Ovary (tissue), 9 donors: ENCODE measurements around the gene CCR8. TPM values are rescaled to one million over a fixed set of nuclear protein-coding genes. Genes with fewer than 3 reads are reported as not detected.

Experiments used
- DNase-seq, 5 donors: peaks; one replicate each; pipeline ENCODE4 v3.0.0-alpha.2; 2019 to 2020
- H3K27ac ChIP-seq, 2 donors: fragments of 200-600 bp; one replicate each; pipeline versions ENCODE4 v1.5.1 to v1.8.0; 2019 to 2022
- H3K27me3 ChIP-seq: fragments of 200-600 bp; one replicate; pipeline ENCODE4 v1.8.0; 2022
- H3K36me3 ChIP-seq: fragments of 200-600 bp; sonication (generic); one replicate; pipeline ENCODE4 v1.5.1; 2019
- H3K4me1 ChIP-seq: one replicate; pipeline ENCODE4 v1.8.1; 2013; ENCODE audit warnings: mild to moderate bottlenecking, moderate library complexity; ENCODE audit not compliant: insufficient read depth
- H3K4me3 ChIP-seq: fragments of 200-600 bp; sonication (generic); one replicate; pipeline ENCODE4 v1.5.1; 2017
- H3K9me3 ChIP-seq, 2 donors: fragments of 200-600 bp in 1 of 2; sonication (generic) in 1 of 2; one replicate each; pipeline versions ENCODE4 v1.5.1 to v1.8.1; 2013 to 2019; ENCODE audit warnings: mild to moderate bottlenecking in 1 of 2, moderate library complexity in 1 of 2
- CTCF ChIP-seq, 3 donors: fragments of 450-650 bp in 2 of 3; fragments of 200-600 bp in 1 of 3; IDR thresholded peaks; one replicate each; pipeline versions ENCODE4 v1.5.1 to v1.8.0; 2016 to 2022; ENCODE audit warnings: antibody characterized with exemption in 3 of 3, mild to moderate bottlenecking in 1 of 3
- EP300 ChIP-seq: sonication (generic); formaldehyde crosslinking; IDR thresholded peaks from one replicate; pipeline ENCODE4 v1.6.1; 2017; ENCODE audit warnings: antibody characterized with exemption
- POLR2A ChIP-seq: fragments of 450-650 bp; IDR thresholded peaks from one replicate; pipeline ENCODE4 v1.6.1; 2017; ENCODE audit warnings: antibody characterized with exemption, mild to moderate bottlenecking, moderate library complexity
- WGBS, 3 donors: extraction: QIAGEN DNeasy Blood & Tissue Kit in 1 of 3; methylation state at CpG; one replicate each; pipeline versions ENCODE4 v1.1.5 to v1.1.7; 2013 to 2017; 5-methylcytosine and 5-hydroxymethylcytosine counted together
- intact Hi-C, 4 donors: fragments of 100-400 bp; cut with DNase I; formaldehyde crosslinking; loops; one replicate each; pipeline versions ENCODE4 v1.11.0 to v1.15.1; 2022 to 2023
- polyA plus RNA-seq, 2 donors: library from polyadenylated mRNA; stranded (reverse); fragments of 200-250 nt in 1 of 2; fragments of 350-450 nt in 1 of 2; fragmentation: Illumina TruSeq in 1 of 2; extraction: RNeasy Lipid Tissue Mini Kit (QIAGEN cat#74804) in 1 of 2; gene quantifications; one replicate each; pipeline ENCODE4 v1.2.3, GENCODE V29; 2013 to 2014
- total RNA-seq, 7 donors: library from RNA; depleted of rRNA in 2 of 7; stranded (reverse); fragments of >200 nt in 2 of 7; fragmentation: NEBNext Ultra II Directional in 3 of 7; extraction: Animal tissue kit (Norgen Biotek cat#: 25700) in 3 of 7; gene quantifications; one replicate each; pipeline versions ENCODE4 v1.1.0 to v1.2.4, GENCODE V29; 2016 to 2023
- donor health status: DM: no; HTN: no; CAD: no; lungs with moderate emphysema.
- donor health status: DM: no; HTN: no; CAD: no.
- donor health status: Bipolar disorder and iron deficiency.
- donor health status: DM: yes; HTN: yes; CAD: no.
- donor health status: DM: no; HTN: no; CAD: no.
- donor health status: DM: yes; HTN: yes; CAD: no.

CCR8 gene
- total and polyA plus RNA-seq, 9 donors: 0.23 TPM; not detected in 8

DNA sequence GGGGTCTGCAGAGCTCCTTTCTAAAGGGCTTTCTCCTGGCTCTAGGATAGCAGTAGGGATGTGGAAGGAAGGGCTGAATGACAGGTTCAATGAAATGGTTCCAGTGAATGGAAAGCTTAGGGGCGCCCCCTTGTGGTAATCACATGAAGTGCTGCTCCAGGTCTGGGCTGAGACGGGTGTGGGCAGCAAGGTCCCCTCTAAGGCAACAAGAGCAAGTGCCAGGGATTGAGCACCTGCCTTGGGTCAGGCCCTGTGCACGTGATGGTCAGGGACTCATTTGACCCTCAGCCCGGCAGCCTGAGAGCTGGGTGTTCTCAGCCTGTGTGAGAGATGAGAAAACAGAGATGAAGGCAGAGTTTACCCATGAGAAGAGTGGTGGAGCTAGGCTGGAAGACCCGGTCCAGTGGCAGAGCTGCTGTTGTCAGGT lies 37.6 kb upstream of the CCR8 start:
- peak; percentile 58 to 75 (median 71) for TF ChIP-seq CTCF (IDR thresholded peaks at IDR 0.05)
- TF ChIP-seq EP300: no peak
- TF ChIP-seq POLR2A: no peak
- WGBS, 3 donors: 18 to 24% (median 20%) methylated on average over 5 of the region's 5 CpGs
- Histone ChIP-seq H3K36me3 (no peaks in the 10 kb centered on the region), H3K4me1 (no peaks in the 10 kb centered on the region), H3K27ac (no peak overlapping the region), H3K4me3 (no peak overlapping the region), H3K9me3 (no peaks in the 10 kb centered on the region), H3K27me3 (no peaks in the 10 kb centered on the region)
- DNase-seq: peak; percentile 26 to 73 (median 65)
- intact Hi-C loops: loop anchor here in 1 of 4 donors (5.0 kb wide), 1 partner anchor 165 kb away; no protein-coding TSS in a partner anchor

DNA sequence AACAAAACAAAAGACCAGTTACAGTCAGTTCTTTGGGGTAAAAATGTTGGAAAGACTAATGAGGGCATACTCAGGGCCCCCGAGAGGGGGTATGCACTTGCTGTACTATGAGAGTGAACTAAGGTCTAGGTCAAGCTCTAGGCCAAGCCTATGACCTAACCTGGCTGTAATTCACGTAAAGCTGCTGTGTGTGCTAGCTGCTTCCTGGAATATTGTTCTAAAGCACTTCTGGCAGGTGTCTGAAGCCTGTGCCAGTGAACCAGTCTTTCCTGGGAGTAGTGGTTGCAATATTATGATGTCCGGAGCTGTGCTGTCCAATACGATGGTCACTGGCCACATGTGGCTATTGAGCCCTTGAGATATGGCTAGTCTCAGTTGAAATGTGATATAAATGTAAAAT lies 36.5 kb upstream of the CCR8 start:
- intact Hi-C loops: loop anchor here in 1 of 4 donors (5.0 kb wide), 1 partner anchor 166 kb away; no protein-coding TSS in a partner anchor
- Histone ChIP-seq H3K4me1 (no peaks in the 10 kb centered on the region), H3K27ac (no peak overlapping the region), H3K9me3 (no peaks in the 10 kb centered on the region), H3K36me3 (no peaks in the 10 kb centered on the region), H3K27me3 (no peaks in the 10 kb centered on the region), H3K4me3 (no peak overlapping the region)
- 88 to 90% (median 89%) methylated on average over 4 of the region's 4 CpGs for WGBS, 3 donors
- DNase-seq: no peak
- TF ChIP-seq POLR2A (no peak), EP300 (no peak), CTCF (IDR thresholded peaks at IDR 0.05) (no peak)

- H3K4me1 ChIP-seq: no peaks in the 10 kb centered on the region
- H3K36me3 ChIP-seq: no peaks in the 10 kb centered on the region
- DNase-seq: no peak
- no peaks in the 10 kb centered on the region for H3K27me3 ChIP-seq
- H3K9me3 ChIP-seq: no peaks in the 10 kb centered on the region
- 64 to 72% (median 66%) methylated on average over 10 of the region's 10 CpGs for WGBS, 3 donors
- intact Hi-C loops: loop anchor here in 1 of 4 donors (5.0 kb wide), 2 partner anchors 87 to 167 kb away; no protein-coding TSS in a partner anchor
- no peak overlapping the region for H3K4me3 ChIP-seq
- TF ChIP-seq CTCF (IDR thresholded peaks at IDR 0.05) (no peak), EP300 (no peak), POLR2A (no peak)
- H3K27ac ChIP-seq: no peak overlapping the region
Measured at GRCh38 chr3:39294446-39295183, 34.9 kb upstream of the CCR8 start.

DNA sequence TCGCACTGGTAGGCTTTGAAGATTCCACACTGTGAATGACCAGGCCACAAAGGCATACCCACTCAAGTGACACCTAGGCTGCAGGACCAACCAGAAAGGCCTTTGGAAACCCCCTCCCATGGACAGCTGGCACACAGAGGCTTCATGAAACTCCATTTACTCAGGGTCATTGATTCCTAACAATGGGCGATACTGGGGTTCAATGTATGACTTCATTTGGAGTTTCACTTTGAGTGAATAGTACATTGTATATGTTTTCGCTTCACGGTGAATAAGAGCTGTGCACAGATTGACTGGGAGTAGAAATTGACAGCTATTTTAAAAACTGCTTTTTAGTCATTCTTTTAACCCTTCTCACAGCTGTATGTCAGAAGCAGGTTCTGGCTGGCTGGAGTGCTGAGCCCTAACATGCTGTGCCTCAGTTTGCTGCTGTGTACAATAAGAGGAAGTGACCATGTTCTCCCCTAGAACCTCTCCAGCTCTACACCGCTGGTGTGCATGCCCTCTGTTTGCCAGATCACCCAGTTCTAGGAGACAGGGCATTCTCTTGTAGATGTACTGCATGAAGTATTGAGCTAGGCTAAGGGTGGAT lies 34.2 kb upstream of the CCR8 start:
- no peak overlapping the region for H3K4me3 ChIP-seq
- TF ChIP-seq CTCF (IDR thresholded peaks at IDR 0.05) (no peak), POLR2A (no peak), EP300 (no peak)
- H3K9me3 ChIP-seq: no peaks in the 10 kb centered on the region
- no peaks in the 10 kb centered on the region for H3K36me3 ChIP-seq
- intact Hi-C loops: loop anchor here in 1 of 4 donors (5.0 kb wide), 1 partner anchor 88 kb away; no protein-coding TSS in a partner anchor
- DNase-seq: no peak
- no peaks in the 10 kb centered on the region for H3K27me3 ChIP-seq
- no peak overlapping the region for H3K27ac ChIP-seq
- WGBS, 3 donors: 86 to 90% (median 87%) methylated on average over 5 of the region's 5 CpGs
- no peaks in the 10 kb centered on the region for H3K4me1 ChIP-seq
